Cardiac septum (tissue), 1 donor: ENCODE data around the gene PTPRN2. TPM values are rescaled to one million over a fixed set of nuclear protein-coding genes. Genes with fewer than 3 reads are reported as not detected.

Experiments used
- DNase-seq: peaks from one replicate; pipeline ENCODE4 v3.0.0-alpha.2; 2020; ENCODE audit warnings: low spot score
- intact Hi-C: fragments of 100-400 bp; cut with DNase I; formaldehyde crosslinking; loops from one replicate; pipeline ENCODE4 v1.14.0; 2022
- total RNA-seq: library from RNA; stranded (reverse); fragmentation: NEBNext Ultra II Directional; extraction: Animal tissue kit (Norgen Biotek cat#: 25700); gene quantifications from one replicate; pipeline ENCODE4 v1.2.1, GENCODE V29; 2021
- donor health status: DM: no; HTN: no; CAD: no.

The PTPRN2 gene
- total RNA-seq, 1 donor from 2014 or later, result 0.92 TPM

DNA sequence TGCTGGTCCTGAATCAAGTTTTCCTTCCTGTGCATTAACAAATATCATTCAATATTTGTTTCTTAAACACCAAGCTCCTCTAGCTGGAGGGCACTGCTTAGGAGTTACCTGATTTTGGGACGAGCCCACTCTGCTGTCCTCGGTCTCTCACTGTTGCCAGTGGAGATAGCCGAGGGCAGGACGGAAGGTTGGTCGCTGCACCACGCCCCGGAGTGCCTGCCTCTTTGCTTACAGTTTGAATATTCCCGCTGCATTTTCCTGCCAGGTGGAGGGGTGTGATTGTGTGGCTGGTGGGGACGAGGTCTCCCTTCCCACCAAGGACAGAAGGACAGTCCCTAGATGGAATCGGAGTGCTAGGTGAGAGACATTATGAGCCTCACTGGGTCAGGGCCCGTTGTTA, 1049.3 kb downstream of the PTPRN2 start:
- DNase-seq, result no peak
- intact Hi-C loops, result no loop called here

DNA sequence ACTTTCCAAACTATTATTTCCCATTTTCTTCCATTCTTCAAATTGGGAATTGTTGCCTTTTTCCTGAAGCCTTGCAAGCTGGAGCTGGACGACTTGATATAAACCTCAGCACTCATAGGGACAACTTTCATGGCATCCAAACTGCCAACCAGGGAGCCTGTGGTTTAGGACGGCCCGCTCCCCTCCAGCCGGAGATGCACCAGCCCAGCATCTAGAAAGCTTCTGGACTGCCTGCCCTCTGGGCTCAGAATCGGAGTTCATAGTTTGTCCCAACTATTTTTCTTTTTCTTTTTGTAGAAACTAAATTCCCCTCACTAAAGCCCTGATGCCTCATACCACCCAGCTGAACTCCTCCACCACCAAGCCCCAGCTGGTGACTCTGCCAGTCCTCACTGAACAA, 1050.6 kb downstream of the PTPRN2 start:
- intact Hi-C loops, result no loop called here
- DNase-seq, result no peak

DNA sequence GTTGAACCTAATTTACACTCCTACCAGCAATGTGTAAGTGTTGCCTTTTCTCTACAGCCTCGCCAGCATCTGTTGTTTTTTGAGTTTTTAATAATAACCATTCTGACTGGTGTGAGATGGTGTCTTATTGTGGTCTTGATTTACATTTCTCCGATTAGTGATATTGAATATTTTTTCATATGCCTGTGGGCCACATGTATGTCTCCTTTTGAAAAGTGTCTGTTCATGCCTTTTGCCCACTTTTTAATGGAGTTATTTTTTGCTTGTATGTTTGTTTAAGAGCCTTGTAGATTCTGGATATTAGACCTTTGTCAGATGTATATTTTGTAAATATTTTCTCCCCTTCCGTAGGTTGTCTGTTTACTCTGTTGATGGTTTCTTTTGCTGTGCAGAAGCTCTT, 1055.6 kb downstream of the PTPRN2 start:
- no peak for DNase-seq
- intact Hi-C loops, result no loop called here

DNA sequence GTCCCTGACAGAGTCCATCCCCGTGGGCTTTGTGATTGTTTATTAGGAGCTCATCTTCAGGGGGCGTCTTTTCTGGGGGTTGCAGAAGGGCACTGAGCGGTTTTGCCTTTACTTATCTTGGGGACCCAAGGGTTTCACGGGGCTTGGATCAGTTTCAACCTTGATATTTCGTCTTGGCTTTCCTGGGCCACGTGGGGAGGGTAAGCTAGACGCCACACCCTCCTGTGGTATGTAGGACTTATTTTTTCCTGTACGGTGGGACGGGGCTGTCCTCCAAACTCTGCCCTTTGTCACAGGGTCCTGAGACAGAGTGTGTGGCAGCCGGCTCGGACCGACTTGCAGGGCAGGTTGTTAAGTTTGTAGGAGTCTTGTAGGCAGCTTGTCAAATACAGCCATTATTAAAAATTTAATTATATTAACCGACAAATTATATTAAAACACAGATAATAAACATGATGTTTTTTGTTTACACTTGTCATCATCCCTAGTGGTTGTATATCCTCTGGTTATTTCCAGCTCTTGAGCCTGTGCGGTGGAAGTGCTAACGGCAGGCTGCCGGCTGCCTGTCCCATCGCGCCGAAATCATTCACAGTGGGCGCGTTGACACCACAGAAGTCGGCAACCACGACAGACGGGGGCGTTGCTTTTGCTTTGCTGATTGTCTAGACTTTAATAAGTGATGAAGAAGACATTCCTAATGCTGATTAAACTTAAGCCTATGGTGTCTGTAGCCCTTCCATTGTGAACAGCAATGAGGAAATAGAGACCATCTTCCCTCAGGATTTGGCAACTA, 1057.7 kb downstream of the PTPRN2 start:
- intact Hi-C loops, result no loop called here
- DNase-seq, result peak; percentile 43

DNA sequence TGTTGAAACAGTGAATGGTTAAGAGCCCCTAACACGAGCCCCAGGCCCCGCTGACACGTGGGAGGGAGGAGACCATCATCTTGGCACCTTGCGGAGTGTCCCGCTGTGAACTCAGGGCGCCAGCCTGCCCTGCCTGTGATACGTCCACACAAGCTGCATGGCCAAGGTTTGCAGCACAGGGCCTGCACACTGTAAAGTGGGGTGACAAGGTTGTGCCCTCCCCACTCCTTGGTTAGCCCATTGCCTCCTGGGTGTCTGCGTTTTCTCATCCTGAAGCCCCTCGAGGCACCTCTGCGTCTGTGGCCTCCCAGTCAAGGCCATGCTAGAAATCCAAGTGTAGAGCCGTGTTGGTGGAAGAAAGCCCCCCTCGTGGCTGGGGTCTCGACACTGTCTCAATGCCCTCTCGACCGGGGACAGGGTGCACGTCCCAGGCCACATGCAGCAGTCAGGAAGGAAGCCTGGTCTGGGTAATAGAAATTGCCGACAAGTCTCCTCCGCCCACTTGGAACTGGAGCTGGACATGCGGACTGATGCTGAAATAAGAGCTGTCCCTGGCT, 1058.8 kb downstream of the PTPRN2 start:
- DNase-seq, result peak; percentile 61
- intact Hi-C loops, result no loop called here

DNA sequence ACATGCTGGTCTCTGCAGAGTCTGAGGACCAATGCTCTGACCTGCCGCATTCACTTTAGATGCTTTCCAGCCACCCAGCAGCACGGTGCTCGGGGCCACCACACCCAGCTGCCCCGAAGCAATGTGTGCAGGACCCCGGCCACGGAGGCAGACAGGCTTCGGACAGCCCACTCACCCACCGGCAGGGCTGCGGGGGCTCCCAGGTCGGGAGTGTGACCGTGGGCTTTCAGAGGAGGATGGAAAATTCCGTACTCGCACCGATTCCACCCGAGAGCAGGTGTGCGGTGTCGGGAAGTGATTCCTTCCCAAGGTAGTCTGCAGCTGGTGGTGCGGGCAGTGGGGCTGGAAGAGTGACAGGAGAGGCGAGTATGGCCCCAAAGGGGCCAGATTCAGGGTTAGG, 1059.9 kb downstream of the PTPRN2 start:
- DNase-seq, result peak; percentile 44
- intact Hi-C loops, result no loop called here

DNA sequence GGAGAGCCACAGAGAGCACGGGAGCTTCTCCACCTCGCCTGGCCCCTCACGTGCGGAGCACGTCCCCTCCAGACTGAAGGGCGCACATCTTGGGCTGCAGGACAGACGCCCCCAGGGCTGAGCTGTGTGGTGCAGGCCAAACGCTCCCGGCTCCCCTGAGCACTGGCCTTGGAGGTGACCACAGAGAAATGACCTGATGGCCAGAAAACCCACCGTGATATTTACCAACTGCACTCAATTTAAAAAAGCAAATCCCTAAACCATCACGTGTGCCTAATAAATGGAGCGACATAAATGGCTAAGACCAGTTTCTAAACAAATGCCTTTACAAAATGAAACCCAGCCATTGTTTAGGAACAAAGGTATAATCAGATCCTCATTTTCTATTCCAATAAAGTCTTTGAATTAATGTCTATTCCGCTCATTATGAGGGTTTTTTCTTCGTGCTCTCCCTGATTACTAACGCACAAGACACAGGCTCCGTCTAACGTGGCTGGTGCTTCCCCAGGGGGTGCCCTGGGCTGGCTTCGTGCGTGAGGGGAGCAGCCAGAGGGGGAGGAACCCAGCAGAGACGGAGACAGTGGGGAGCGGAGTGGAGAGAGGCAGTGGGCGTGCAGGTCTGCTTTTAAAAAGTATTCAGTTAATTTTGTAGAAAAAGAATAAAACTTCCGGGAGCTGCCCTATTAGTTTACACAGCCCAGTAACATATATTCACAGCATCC, 1060.5 kb downstream of the PTPRN2 start:
- intact Hi-C loops, result no loop called here
- no peak for DNase-seq

DNA sequence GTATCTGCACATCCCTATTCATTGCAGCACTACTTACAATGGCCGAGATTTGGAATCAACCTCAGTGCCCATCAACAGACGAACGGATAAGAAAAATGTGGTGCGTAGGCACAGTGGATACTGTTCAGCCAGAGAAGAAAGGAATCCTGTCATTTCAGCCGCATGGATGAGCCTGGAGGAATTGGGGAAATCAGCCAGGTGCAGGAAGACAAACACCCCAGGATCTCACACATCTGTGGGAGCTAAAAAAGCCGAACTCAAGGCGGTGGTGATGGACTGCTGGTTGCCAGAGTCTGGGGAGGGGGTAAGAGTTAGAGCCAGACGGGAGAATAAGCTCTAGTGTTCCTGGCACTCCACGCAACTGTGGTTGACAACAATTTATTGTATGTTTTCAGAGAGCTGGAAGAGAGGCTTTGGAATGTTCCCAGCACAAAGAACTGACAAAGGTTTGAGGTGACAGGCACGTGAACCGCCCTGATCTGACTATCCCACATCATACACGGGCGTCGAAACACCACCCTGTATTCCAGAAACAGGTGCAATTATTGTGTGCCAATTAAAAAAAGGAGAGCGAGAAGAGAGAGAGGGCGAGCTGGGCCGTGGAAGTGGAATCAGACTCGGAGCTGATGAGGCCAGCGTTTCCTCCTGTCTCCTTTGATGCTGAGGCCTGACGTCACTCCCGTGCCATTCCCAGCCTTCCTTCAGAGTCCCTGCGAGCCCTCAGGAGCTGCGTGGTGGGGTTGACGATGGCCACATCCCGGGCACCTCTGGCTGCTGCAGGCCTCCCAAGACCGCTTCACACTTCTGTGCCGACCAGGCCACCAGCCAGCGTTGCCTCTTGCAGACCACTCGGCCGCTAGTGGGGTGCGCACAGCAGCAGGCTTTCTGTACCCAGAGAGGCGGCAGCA, 1061.4 kb downstream of the PTPRN2 start:
- intact Hi-C loops, result no loop called here
- peak; percentile 69 for DNase-seq

DNA sequence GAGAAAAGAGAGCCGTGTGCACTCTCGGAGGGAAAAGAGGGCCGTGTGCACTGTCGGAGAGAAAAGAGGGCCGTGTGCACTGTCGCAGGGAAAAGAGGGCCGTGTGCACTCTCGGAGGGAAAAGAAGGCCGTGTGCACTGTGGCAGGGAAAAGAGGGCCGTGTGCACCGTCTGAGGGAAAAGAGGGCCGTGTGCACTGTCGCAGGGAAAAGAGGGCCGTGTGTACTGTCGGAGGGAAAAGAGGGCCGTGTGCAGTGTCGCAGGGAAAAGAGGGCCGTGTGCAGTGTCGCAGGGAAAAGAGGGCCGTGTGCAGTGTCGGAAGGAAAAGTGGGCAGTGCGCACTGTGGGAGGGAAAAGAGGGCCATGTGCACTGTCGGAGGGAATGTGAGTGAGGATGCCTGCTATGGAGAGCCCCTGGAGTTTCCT, 1062.1 kb downstream of the PTPRN2 start:
- no peak for DNase-seq
- intact Hi-C loops, result no loop called here

DNA sequence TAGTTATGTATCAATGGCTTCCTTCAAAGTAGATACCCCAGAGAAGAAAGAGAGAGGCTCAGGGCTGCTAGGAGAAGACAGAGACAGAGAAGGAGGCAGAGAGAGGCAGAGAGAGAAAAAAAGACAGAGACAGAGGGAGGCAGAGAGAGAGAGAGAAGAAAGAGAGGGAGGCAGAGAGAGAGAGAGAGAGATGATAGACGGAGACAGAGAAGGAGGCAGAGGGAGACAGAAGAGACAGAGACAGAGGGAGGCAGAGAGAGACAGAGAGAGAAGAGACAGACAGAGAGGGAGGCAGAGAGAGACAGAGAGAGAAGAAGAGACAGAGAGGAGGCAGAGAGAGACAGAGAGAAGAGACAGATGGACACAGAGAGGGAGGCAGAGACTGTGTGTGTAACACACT, 1062.9 kb downstream of the PTPRN2 start:
- intact Hi-C loops, result no loop called here
- no peak for DNase-seq

DNA sequence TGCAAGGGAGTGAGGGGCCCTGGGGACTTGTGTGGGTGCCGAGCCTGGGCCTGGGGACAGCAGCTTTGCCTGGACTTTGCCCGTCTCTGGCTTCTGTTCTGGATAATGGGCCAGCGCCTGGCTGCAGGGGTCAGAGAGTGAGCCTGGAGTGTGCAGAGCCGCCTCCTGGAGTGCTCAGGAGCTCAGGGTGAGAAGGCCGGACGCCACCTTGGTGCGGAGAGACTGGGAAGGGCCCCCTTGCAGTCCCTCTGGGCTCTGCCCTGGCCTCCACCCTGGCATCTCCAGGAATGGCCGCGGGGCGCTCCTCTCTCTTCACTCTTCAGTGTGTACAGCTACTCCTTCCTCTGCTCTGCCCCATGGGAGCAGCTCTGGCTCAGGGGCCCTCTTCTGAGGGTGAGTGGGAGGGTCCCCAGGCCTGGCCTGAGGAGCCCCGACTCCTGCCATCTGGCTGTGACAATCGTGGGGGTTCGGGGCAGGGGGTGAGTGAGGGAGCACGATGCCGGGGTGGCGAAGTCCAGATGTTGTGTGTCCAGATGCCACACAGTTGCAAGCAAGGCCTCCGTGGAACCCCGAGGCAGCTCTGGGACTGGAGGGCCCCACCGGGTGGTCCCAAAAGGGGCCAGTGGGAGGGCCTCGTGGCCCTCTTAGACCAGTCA, 1063.7 kb downstream of the PTPRN2 start:
- intact Hi-C loops, result no loop called here
- peak; percentile 59 for DNase-seq

DNA sequence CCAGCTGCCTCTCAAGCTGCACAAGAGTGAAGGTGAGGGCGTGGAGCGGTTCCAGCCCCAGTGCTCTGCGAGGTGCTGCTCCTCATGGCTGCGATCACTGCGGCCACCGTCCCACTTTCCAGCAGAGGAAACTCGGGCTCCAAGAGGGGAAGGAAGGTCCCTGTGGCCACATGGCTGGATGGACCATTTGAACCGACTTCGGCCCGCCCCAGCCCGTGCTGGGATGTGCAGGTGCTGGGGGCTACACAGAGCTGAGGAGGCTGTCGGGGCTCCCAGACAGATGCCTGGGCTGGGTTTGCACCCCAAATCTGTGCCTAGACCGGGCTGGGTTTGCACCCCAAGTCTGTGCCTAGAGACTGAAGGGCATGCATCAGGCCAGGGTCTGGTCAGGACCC, 1064.3 kb downstream of the PTPRN2 start:
- DNase-seq, result peak; percentile 46
- intact Hi-C loops, result no loop called here

DNA sequence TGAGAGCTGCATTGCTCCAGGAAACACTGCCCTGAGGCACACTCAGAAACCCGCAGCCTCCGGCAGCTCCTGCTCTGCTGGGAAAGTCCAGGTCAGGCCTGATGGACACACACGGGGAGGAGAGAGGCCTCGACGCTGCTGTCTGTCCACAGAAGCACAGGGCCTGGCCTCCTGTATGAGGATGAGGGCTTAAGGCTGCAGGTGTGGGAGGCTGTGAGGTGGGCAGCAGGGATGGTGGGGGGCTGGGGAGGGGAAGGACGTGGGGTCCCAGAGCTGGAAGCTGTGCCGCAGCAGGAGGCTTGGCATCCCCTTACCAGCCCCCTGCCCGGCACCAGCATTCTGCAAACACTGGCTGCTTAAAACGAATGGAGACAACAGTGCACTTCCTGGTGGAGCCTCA, 1064.7 kb downstream of the PTPRN2 start:
- peak; percentile 56 for DNase-seq
- intact Hi-C loops, result no loop called here

DNA sequence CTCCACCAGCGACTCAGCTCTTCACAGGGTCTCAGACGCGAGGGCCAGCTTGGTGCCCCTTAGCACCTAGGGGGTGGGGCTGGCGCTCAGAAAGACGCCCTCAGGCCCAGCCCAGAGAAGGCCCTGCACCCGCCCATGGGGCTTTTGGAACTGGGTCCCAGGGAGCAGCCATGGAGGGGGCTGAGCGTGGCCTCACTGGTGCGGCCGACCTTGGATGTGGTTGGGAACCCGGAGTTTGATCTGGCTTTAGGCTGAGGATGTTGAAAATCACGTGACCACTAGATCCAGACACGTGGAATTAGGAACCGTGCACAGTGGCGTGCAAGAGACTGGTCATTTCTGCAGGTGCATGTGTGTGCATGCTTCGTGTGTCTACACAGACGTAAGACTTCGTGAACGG, 1065.4 kb downstream of the PTPRN2 start:
- intact Hi-C loops, result no loop called here
- peak; percentile 72 for DNase-seq

DNA sequence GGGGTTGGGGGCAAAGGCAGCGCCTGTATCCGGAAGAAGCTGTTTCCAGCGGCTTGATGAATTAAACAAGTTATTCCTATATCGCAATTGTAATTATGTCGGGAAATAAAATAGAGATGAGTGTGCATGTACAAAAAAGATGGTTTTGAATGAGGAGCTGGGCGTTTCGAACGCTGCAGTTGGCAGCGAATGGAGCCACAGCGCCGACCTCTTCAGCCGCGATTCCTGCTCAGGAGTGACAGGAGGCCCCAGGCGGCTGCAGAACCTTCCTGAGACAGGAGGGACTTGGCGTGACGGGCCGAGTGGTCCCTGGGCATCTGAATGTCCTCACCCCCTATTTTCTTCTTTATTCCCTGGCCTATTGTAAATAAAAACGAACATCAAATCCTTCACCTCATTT, 1065.9 kb downstream of the PTPRN2 start:
- no peak for DNase-seq
- intact Hi-C loops, result no loop called here

DNA sequence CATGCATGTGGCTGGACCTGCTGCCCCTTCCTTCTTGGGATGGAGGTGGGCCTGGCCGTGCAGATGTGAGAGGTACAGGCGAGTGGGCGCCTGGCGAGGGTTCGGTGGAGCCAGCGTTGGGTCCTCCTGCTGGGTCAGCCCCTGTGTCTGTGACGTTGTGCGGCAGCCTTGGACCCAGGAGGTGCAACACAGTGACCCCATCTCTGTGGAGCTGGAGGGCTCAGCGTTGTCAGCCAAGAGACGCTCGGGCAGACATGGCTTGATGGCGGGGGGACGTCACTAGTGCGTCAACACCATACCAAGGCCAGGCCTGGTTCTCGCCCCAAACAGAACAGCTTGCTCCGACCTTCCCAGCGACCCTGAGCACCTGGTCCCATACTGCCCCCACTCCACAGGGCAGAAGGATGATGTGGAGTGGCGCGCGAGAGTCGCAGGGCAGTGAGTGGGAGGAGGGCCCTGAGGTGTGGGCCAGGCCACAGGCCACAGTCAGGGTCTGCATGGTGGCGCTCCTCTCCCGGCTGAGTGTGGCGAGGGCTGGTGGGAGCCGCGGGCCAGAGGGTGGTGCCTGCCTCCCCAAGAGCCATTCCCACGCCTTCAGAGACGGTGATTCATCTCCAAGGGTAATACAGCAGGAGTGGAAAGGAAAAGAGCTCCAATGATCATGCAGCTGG, 1066.4 kb downstream of the PTPRN2 start:
- intact Hi-C loops, result no loop called here
- DNase-seq, result peak; percentile 44

DNA sequence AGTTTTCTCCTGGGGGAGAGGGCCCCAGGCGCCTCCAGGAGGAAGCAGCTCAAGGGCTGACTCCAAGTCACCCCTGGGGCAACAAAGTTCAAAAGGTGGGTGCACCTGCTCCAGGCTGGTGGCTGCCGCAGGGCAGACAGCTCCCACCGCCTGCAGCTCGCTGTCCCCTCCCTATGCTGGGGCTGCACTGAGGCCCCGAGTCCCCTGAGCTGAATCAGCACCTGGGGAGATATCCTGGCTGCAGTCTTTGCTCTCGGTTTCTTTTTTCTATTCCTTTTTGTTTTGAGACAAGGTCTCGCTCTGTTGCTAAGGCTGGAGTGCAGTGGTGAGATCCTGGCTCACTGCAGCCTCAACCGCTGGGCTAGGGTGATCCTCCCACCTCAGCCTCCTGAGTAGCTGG, 1067.4 kb downstream of the PTPRN2 start:
- intact Hi-C loops, result no loop called here
- DNase-seq, result peak; percentile 38

DNA sequence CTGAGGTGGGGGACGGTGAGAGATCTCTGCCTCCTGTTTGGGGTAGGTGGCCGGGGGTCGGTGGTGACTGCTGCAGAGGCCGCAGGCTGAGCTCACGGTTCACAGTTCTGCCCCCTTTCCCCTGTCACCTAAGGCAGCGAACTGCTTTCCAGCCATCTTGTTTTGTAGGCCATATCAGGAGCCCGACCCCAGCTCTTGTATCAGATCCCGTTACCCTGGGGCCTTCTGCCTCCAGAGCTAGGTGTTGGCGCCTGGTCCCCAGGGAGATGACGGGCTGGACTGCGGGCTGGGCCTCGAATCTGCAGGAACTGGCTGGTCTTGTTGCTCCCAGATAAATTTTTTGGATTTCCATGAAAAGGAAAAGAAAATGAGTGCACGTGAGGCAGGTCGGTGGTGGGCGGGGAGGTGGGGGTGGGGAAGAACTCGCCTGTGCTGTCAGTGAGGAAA, 1067.8 kb downstream of the PTPRN2 start:
- DNase-seq, result no peak
- intact Hi-C loops, result no loop called here

DNA sequence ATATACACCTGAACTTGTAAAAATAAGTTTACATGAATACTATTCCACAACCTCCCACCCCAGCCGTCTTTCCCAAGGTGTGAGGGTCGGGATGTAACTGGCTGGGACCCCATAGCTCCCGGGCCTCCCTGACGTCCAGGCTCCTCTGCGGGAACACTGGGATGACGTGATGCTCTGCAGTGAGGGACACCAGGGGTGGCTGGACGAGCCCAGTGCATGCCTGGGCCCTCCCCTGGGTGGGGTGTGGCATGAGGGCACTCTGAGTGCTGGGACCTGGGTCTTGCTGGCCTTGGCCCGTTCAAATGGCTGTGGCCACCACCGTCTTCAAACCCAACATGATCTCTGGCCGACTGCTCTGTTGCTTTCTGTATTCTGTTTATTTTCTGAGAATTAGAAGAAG, 1068.4 kb downstream of the PTPRN2 start:
- intact Hi-C loops, result no loop called here
- DNase-seq, result no peak
